NCI-H146 (cell line): ENCODE data around the gene CERCAM.

Experiments used
- DNase-seq: peaks from one replicate; lab custom pipeline; 2025; lab: John Stamatoyannopoulos, UW

Gene CERCAM, protein sequence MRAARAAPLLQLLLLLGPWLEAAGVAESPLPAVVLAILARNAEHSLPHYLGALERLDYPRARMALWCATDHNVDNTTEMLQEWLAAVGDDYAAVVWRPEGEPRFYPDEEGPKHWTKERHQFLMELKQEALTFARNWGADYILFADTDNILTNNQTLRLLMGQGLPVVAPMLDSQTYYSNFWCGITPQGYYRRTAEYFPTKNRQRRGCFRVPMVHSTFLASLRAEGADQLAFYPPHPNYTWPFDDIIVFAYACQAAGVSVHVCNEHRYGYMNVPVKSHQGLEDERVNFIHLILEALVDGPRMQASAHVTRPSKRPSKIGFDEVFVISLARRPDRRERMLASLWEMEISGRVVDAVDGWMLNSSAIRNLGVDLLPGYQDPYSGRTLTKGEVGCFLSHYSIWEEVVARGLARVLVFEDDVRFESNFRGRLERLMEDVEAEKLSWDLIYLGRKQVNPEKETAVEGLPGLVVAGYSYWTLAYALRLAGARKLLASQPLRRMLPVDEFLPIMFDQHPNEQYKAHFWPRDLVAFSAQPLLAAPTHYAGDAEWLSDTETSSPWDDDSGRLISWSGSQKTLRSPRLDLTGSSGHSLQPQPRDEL

GRCh38 chr9:128420651-128421481 lies at the start of gene CERCAM:
Gene CERCAM (plus strand): TSS chr9:128420857. CDS start chr9:128420878, 21 bp downstream.
- DNase-seq, result peak; percentile 54

DNA sequence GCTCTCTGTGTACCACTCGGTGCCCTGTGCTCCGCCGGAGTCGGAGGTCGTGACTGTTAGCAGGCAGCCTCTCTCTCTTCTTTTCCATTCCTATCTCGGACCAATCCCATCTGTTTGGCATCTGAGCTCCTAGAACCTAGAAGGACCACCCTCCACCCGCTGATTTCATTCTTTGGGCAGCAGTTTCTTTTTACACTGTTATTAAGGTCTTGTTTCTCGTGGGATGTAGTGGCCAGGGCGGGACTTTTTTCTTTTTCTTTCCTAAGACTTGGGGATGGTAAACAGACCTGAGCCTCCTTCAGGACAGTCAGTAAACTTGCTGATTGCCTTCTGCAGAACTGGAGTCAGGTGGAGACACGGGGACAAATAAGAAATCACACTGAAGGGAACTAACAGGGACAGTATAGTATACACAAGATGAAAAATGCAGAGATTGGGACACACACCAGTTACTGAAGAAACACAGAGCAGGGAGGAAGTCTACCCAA lies 49.0 kb upstream of the CERCAM start:
- no peak for DNase-seq

DNA sequence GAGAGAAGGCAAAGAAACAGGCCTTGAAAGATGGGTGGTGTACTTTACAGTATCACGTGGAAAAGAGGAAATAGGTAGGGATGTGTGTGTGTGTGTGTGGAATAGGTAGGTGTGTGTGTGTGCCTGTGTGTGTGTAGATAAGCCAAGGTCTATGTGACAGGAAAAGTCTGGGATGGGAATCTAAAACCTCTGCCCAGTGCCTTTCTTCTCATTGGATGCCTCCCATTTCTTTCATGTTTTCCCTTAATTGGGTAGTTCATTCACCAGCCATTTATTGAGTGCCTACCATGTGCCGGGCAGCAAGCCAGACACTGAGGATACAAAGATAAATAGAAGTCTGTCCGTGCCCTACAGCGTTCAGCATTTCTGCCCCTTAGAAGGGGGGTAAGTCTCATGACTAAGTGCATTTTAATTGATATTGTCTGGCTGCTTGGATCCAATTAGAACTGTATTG lies 48.4 kb upstream of the CERCAM start:
- no peak for DNase-seq

DNA sequence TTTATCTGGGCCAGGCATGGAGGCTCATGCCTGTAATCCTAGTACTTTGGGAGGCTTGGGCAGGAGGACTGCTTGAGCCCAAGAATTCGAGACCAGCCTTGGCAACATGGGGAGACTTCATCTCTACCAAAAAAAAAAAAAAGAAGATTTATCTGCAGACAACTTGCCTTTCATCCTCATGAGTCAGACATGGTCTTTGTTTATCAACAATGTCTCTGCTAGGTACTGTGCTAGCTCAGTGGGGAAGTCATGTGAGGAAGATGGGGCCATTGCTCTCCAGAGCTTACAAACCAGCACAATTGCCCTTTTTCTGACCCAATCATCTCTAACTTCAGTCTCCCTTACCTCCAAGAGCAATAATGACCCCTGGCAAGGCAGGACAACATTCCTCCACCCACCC lies 47.9 kb upstream of the CERCAM start:
- DNase-seq, result no peak

GRCh38 chr9:128374221-128374675 lies 46.4 kb upstream of the CERCAM start:
- no peak for DNase-seq

GRCh38 chr9:128375865-128376264 lies 44.8 kb upstream of the CERCAM start:
- no peak for DNase-seq

GRCh38 chr9:128382261-128382660 lies 38.4 kb upstream of the CERCAM start:
- no peak for DNase-seq

DNA sequence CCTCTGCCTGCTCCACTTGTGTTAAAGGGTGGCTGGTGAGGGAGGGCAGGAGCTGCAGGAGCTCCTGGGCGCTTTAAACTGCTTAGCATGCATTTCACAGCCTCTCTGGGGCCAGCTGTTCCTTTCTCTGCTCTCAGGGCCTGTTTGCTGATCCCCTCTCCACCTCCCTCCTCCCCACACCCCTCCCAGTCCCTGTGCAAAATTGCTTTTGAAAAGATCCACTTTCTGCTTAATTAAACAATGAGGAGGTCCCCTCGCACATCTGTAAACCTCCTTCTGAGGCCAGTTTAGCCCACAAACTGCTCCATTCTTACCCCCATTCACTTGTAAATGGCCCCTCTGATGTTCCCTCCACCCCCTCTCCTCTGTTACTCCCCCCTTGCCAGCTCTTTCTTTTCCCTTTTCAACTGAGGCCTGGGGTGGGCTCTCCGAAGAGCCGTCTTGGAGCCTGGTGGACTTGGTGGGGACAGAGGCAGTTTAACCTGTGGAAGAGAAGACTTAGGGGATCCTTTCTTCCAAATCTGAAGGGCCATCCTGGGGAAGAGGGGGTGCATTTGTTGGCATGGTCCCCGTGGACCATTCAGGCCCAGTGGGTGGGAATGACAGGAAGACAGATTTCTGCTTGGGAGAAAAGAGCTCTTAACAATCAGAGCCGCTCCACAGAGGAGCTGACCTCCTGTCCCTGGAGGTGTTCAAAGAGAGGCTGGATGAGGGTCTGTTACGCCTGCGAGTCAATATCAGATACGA lies 37.5 kb upstream of the CERCAM start:
- DNase-seq, result no peak

GRCh38 chr9:128383791-128384190 lies 36.9 kb upstream of the CERCAM start:
- no peak for DNase-seq

DNA sequence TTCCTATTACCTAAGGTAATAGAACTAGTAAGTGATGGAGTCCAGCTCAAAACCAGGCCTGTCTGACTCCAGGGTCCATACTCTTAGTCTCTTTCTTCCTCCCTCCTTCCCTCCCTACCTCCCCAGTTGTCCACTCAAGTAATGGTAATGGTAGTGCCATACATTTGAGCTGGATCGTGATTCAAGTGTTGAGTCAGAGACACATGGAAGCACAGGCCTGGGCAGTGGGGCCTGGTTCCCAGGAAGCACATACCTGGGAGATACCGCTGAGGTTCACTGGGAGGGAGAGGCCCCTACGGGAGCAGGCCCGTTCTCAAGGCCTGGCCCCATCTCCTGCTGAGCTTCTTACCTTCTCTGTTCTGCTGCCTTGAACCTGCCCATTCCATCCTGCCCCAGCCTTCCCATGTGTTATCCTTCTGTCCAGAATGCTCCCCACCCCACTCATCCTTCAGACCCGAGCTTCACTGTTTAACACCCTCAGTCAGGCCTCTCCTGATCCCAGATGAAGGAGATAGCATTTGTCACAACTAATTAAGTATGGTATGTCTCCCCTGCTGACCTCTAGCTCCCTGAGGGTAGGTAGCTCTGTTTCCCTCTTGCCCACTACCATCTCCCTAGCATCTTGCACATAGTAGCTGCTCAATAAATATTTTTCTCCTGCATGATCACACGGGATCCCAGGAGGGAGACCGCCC lies 35.7 kb upstream of the CERCAM start:
- no peak for DNase-seq

GRCh38 chr9:128385496-128386460 lies 34.9 kb upstream of the CERCAM start:
- DNase-seq, result no peak

DNA sequence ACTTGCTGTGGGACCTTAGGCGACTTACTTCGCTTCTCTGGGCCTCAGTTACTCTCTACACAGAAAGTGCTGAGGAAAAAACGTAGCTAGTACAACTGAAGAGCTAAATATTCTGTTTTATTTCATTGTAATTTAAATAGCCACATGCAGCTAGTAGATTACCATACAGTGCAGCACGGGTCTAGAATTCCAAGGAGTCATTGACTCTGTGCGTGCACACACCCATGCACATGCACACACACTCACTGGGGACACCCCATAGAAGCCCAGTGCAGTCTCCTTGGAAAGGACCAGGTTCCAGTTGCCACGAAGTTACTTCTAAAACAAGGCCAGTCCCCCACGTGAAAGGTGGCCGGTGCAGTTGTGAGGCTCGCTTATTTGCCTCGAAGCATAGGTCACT lies 32.5 kb upstream of the CERCAM start:
- no peak for DNase-seq

GRCh38 chr9:128389395-128390149 lies 31.1 kb upstream of the CERCAM start:
- DNase-seq, result no peak

DNA sequence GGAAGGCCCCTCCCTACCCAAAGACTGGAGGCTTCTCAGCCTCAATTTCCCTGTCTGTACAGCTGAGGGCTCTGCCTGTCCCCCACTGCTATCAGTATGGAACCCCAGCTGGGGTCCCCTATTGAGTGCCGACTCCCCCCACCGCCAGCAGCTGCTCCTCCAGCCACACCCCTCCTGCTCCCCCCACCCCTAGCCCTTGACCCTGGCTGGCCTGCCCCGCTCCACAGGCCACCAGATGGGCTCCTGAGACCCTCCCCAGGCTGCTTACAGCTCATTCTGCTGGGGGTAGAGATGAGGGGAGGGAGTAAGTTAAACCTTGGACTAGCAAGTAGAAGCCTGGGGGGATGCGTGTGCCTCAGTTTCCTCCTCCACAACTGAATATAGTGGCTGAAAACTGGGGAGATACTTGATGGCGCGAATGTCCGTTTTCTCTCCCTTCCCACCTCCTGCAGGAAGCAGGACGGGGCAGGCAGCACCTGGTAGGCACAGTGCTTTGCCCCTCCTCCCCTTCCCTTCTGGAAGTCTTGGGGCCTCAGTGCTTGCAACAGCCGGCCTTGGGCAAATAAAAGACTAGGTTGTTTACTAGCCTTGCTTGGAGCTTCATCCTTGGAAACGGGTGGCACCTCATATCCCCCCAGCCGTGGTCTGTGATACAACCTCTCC lies 30.4 kb upstream of the CERCAM start:
- DNase-seq, result no peak

DNA sequence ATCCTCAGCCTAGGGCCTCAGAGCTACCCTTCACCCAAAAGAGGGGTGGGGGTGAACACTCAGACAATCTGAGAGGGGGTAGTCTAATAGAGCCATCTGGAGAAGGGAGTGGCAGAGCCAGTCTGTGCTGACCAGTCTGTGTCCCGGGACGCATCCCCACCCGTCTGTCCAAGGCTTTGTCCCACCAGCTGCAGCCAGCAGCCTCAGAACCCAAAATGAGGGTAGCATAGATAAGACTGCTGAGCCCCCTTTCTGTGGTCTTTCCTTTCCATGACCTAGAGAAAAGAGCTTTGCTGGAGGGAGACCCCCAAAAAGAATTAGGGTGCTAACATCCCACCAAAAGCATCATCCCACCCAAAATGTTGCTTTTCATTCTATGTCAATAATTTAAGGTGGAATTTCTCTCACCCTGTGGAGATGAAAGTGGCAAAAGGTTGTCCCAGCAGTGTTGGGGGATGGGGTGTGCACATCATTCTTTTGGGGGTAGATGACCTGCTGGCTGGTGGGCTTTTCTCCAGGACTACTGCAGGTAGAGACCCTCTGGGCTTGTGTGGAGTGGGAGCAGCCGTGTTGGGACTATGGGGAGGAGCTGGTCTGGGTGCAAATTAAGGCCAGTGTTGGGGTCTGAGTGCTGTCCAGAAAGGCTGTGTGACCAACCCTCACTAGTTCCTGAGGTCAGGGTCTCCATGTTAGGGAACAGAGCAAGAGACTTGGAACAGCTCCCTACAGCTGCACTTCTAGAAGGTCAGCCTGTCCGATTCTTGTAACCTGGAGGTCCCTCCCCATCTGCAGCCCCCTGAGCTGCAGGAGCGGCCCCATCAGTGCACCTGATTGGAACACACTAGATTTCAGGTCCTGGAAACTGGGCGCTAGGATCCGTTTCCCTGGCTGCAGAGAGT lies 29.6 kb upstream of the CERCAM start:
- DNase-seq, result no peak

DNA sequence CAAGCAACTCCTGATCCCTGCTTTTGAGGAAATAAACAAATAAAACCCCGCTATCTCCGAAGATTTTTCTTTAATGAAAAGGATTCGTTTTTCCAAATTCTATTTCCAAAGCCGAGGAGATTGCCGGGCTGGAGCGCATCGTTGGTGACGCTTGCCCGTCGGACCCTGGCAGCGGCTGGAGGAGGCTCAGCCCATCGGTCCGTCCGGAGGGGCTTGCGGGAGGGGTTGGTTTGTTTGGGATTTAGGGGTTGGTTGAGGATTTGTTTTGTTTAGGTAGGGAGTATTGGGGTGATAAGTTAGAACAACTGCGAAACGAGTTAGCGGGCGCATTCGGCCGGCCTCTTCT lies 28.7 kb upstream of the CERCAM start:
- no peak for DNase-seq

DNA sequence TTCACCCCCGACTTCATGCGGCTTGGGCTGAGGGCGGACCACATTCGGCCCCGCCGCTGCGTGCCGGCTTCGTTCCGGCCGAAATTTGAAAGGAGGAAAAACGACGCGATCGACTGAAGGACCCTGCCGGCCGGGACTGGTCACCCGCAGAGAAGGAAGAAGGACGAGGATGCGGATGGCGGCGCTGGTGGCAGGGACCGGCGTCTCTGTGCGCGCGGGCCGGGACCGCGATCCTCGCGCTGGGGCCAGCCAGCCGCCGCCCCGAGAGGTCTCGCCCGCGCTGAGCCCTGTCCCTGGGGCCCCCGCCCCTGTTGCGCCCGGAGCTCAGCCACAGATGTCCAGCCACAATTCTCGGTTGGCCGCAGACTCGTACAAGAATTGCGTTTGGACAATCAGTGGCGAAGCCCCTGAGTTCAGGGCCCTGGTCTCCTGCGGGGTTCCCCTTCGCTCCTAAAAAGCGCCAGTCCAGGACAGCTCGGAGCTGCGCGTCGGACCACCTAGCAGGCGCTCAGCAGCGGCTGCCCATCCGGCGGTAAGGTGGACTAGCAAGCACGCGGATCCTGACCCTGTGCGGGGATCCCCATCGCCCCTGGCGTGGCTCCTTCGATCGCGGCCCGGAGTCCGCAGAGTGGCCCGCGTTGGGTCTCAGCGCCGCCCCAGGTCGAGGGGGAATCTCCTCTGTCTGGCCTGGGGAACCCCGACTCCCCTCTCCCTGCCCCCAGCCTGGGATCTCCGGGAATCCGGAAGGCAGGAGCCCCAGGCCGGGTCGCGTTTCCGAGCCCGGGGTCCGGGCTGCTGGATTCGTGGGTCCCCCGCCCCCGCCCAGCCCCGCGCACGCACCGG lies 28.1 kb upstream of the CERCAM start:
- no peak for DNase-seq
